GM18526 (cell line): ENCODE results near the gene ACVR2A.

Source experiments
- POLR2A ChIP-seq: IDR thresholded peaks from 3 replicates; pipeline ENCODE4 v1.6.1; 2011; ENCODE audit not compliant: insufficient read length; ENCODE audit errors: extremely low read depth

The ACVR2A gene

DNA sequence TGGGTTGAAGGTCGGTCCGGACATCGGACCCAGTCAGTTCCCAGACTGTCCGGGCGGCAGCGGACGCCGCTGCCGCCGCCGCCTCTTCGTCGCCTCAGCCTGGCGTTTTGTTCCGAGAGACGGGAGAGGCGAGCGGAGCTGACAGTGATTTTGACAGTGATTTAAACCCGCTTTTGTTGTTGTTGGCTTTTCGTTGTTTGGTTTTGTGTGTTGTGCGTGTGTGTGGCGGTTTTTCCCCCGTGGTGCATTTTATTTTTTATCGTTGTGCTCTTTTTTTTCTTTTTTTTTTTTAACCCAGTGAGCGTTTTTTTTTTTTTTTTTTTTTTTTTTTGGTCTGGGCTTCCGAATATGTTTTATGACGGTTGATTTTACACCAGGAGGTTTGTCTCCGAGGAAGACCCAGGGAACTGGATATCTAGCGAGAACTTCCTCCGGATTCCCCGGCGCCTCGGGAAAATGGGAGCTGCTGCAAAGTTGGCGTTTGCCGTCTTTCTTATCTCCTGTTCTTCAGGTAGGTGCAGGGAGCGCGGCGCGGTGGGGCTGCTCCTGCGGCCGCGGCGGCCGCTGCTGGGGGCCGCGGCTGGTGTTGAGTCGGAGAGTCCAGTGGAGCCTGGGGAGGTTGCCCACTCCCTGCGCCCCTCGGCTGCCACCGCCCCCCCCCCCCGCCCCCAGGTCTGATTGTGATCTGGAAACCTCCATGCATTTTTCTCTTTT is at the start of gene ACVR2A:
Gene ACVR2A, plus strand, starts transcription at position 333 of the 714 bp plus-strand sequence. Its CDS starts 124 bp downstream, at position 457.
- TF ChIP-seq POLR2A, result no peak

DNA sequence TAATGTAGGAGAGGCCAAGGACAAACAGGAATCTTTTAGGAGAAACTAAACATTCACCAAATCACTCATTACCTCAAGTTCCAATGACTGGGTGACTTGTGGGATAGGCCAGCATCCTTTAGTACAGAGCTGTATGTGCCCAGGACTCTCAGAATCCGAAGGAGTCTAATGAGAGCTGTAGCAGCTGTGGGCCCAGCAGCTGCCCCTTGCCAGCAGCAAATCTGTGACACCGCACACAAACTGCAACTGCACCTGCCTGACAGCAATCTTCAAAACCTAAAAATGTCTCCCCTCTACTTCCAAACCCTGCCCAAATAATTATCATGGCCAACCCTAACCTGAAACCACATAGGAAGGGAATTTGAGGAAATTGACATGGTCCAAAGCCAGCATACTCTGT is 44.5 kb upstream of the ACVR2A start:
- TF ChIP-seq POLR2A, result no peak

DNA sequence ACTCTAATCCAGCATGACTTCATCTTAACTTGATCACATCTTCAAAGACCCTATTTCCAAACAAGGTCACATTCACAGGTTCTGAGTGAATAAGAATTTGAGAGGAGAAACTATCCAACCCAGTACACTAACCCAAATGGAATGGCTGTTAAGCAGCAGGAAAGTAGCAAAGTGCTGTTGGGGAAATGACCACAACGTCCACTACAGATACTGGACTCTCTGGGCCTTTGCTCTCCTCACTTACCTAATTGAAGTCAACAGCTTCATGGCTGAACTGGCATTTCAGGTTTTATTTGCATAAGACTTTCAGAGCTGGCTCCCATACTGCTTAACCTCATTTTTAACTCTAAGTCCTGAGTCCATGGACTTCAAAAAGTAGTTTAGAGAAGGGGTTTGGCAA is 38.0 kb upstream of the ACVR2A start:
- TF ChIP-seq POLR2A, result no peak

DNA sequence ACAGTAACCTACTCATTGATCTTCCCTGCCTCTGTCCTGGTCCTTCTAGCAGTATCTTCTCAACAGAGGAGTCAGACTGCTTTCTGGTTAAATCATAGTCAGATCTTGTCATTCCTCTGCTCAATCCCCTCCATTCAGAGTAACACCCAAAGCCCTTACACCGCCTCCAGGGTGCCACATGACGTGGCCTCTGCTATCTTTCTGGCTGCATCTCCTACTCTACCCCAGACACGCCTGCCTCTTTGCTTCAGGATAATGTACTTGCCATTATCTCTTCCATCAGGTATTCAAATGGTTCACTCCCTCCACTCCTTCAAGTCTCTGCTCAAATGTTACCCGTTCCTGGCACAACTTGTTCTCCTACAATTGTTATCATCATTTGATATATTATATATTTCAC is 36.3 kb upstream of the ACVR2A start:
- no peak for TF ChIP-seq POLR2A

DNA sequence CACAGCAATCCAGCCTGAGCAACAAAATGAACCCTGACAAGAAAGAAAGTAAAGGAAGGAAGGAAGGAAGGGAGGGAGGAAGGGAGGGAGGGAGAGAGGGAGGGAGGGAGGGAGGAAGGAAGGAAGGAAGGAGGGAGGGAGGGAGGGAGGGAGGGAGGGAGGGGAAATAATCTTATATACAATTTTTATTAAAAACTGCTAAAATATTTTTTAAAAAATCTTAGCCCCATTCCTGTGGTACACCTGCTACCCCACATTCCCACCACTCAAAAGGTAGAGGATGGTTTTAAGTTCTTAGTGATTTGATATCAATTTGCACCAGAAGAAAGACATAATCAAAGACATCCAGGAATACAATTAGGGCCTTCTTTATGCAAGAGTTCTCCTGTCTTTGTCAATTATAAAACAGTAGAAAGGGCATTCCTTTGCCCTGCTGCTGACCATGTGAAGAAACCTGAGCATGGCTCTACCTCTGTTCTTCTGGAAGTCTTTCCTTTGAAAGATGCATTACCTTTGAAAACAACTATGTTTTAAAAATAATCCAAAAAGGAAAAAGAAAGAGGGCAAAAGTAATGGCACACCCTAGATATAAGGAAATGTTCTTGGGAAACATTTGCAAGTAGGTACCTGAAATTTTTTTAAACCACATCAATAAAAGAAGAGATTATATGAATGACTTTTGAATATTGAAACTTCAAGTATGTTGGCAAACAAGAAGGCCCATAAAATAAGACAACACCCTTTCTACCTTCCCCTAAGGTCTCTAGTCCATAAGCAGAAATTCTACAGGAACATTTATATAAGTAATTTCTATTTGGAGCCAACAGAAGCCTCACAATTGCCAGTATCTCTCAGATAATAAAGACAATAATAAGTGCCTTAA is 33.7 kb upstream of the ACVR2A start:
- TF ChIP-seq POLR2A, result no peak

DNA sequence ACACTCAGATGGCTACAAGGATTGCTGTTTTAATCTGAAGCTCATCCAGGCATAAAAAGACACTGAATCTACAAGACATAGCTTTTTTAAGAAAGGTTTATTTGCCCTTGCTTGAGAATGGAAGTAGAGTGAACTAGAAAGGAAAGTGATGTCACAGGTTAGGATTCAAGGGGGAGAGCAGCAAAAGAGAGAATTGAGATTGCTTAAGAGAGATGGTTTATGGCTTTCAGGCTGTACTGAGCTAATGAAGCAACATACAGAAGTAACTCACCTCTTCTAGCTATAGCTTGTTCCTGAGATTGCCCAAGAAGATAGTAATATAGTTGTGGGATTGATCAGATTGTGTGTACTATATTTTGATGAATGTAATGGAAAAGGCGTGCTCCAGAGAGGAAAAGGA is 26.1 kb upstream of the ACVR2A start:
- TF ChIP-seq POLR2A, result no peak

DNA sequence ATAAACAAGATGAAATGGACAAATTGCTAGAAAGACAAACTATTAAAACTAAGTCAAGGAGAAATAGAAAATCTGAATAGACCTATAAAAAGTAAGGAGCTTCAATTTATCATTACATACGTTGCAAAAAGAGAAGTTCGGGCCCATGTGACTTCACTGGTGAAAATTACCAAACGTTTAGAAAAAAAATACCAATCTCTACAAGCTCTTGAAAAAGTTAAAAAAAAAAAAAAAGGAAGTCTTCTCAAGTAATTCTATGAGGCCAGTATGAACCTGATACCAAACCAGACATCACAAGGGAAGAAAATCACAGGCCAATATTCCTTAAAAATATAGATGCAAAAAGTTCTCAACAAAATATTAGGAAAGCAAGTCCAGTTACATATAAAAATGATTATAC is 20.2 kb upstream of the ACVR2A start:
- TF ChIP-seq POLR2A, result no peak

DNA sequence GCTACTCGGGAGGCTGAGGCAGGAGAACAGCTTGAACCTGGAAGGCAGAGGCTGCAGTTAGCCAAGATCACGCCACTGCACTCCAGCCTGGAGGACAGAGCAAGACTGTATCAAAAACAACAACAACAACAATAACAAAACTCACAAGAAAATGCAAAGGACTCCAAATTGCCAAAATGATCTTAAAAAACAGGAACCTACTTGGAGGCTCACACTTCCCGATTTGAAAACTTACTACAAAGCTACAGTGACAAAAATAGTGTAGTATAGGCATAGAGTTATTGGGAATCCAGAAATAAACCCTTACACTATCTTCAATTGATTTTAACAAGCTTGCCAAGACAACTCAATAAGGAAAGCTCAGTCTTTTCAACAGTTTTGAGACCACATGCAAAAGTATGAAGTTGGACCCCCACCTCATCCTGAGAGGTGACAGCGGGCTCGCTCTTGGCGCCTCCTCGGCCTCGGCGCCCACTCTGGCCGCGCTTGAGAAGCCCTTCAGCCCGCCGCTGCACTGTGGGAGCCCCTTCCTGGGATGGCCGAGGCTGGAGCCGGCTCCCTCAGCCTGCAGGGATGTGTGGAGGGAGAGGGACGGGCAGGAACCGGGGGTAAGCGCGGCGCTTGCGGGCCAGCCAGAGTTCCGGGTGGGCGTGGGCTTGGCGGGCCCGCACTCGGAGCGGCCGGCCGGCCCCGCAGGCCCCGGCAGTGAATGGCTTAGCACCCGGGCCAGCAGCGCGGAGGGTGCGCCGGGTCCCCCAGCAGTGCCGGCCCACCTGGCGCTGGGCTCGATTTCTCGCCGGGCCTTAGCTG is 18.3 kb upstream of the ACVR2A start:
- no peak for TF ChIP-seq POLR2A

DNA sequence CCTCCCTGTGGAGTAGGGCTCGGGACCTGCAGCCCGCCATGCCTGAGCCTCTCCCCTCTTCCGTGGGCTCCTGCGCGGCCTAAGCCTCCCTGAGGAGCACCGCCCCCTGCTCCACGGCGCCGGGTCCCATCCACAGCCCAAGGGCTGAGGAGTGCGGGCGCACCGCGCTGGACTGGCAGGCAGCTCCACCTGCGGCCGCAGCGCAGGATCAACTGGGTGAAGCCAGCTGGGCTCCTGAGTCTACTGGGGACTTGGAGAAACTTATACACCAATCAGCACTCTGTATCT is 17.8 kb upstream of the ACVR2A start:
- TF ChIP-seq POLR2A, result no peak

DNA sequence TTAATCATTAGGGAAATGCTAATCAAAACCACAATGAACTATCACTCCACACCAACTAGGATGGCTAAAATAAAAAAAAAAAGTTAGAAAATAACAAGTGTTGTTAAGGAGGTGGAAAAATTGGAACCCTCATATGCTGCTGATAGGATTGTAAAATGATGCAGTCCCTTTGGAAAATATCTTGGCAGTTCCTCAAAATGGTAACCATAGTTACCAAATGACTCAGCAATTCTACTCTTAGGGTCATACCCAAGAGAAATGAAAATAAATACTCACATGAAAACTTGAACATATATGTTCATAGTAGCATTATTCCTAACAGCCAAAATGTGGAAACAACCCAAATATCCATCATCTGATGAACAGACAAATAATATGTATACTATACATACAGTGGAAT is 15.7 kb upstream of the ACVR2A start:
- TF ChIP-seq POLR2A, result no peak

DNA sequence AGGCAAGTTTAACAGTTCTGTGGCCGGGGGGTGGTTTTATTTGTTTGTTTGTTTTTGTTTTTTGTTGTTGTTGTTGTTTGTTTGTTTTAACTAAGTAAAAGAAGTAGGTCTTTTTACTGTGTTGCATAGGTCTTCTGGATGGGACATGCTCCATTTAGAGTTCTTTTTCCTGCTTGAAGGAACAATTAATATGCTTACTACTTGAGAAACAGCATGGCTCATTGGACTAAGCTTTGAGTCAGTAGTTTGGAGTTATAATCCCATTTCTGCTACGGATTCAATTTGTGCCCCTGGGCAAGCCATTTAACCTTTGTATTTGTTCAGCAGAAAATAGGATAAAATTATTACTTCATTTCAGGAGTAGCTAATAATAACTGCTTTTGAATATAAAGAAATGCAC is 8.7 kb upstream of the ACVR2A start:
- TF ChIP-seq POLR2A, result no peak

DNA sequence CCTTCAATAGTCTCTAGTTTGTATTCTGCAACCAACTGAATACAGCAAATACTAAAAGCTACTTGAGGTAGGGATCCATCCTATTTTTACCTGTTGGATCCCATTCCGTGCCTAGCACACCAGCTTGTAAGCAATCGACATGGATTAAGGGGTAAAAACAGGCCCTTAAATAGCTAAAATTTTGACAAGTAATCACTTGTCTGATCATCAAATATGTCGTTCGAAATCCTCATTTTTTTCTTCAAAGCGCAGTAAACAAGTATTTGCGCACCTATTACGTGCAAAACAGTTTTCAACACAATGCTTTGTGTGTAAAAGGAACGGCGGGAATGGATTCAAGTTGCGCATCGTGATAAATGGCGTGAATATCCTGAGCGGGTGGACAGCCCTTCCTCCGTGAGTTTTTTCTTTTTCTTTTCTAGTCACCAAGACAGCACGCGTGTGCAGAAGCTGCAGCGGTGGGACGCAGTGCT is 1.4 kb upstream of the ACVR2A start:
- no peak for TF ChIP-seq POLR2A

DNA sequence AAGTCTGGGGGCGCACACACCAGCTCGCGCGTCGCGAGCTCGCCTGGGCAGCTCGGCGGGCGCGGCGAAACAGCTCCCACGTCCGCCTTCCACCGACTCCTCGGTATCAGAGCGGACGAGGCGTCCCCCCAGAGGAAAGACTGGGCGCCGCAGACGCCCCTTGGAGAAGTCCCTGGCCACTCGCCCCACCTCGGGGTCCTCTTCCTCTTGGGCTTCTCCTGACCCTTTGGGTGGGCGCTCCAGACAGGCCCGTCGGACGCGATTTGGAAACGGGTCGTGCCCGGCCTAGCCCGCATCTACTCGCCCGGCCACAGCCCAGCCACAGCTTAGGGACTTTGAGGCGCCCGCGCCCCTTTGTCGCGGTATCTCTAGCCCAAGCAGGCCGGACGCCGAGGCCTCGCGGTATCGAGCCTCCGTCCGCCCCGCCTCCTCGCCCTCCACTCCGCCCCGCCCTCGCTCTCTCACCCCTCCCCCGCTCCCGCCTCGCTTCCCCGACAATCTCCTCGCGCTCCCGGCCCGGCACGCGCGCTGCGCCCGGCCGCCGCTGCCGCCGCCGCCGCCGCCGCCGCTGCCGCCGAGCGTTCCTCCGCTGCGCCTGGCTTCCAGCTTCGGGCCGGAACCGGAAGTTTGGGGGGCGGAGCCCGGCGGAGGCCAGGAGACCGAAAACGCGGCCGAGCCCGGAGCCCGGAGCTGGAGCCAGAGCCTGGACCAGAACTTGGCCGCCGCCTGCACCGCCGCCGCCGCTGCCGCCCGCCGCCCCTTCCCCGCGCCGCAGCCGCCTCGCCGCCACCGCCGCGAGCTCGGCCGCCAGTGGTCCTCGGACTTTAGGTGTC is 749 bp upstream of the ACVR2A start:
- no peak for TF ChIP-seq POLR2A

DNA sequence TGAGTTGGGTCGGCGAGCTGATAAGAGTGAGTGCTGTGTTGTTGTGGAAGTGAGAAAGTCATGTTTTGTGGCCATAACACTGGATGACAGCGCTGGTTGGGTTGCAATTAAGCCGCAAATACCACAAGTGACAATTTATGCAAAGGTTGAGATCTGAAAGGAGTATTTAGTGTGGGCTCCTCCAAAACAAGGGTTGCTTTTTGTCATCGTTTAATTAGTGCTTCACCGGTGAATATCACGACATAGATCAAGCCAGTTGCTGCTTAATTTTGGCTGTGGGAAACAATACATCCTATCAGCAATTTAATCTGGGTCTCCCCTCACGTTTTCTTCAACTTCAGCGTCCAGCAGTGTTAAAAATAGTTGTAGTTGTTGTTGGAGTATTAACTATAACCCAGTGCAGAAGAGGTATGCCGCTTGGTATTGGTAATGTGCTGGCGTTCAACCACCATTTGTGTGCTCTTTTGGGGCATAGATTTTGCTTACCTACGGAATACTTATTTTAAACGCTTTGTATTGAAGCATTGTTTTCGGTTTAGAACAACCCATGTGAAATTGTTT is 662 bp downstream of the ACVR2A start:
- no peak for TF ChIP-seq POLR2A

DNA sequence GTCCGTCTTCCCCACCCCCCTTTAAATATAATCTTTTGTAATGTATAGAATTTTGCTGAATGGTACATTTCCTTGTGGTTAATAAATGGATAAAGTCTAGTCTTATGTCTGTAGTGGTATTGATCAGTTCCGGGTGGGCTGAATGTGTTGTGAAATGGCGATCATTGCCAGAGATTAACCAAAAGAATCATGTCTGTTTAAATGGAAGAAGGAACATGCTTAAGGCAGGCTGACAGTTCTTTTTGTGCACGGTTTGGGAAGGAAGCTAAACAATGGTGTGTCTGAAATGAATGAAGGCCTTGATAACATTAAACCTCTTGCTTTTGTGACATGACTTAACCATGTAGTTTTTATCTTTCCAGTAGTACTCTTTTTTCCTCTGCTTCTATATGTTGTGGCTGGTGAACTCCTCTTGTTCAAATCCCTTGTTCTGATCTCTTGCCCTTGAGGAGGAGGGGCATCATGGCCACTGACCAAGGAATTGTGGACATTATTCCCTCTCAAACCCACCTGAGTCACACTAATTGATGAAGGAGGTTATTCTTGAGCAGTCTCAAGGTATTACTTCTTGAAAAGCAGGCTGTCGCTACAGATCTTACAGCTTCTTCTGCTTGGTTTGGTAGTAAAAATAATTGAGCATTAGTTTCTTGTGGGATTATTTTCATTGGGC is 1.7 kb downstream of the ACVR2A start:
- no peak for TF ChIP-seq POLR2A
